ENCODE measurements around the gene PTBP1. TPM values are rescaled to one million over a fixed set of nuclear protein-coding genes. Genes with fewer than 3 reads are reported as not detected.

The PTBP1 gene
- total RNA-seq, 3 donors from 2014 or later (not counting 1 experiment from before 2014, with no cell fraction given): 302 to 350 (median 345) TPM

- peaks cover 11% of the 10 kb centered on the region for H3K27me3 ChIP-seq (ENCODE audit: control insufficient read depth, insufficient read depth, low read length)
- H3K27ac ChIP-seq (ENCODE audit: low read length): no peak overlapping the region
- Mint-ChIP-seq H3K4me3 (peak overlapping the region; percentile 28), H3K9me3 (peaks cover 0 to 4% of the 10 kb centered on the region in 2 donors), H3K27me3 (ENCODE audit: low read depth in 2 of 2) (peaks cover 6 to 10% of the 10 kb centered on the region in 2 donors), H3K4me1 (peaks cover 0 to 8% of the 10 kb centered on the region in 2 donors), H3K36me3 (no peaks in the 10 kb centered on the region), H3K27ac (no peak overlapping the region)
- no peaks in the 10 kb centered on the region for H3K9me3 ChIP-seq (ENCODE audit: control insufficient read depth, insufficient read depth, low read length)
- no peaks in the 10 kb centered on the region for H3K4me1 ChIP-seq (ENCODE audit: control insufficient read depth, insufficient read depth, low read length)
- H3K36me3 ChIP-seq (ENCODE audit: control insufficient read depth, insufficient read depth, low read length): no peaks in the 10 kb centered on the region
- WGBS (ENCODE audit: insufficient coverage): 2% methylated on average over 64 of the region's 64 CpGs
- no peak for TF ChIP-seq CTCF (IDR thresholded peaks at IDR 0.05)
- H3K4me3 ChIP-seq (ENCODE audit: low read length): no peak overlapping the region
- intact Hi-C loops (cut with micrococcal nuclease): no loop called here
- no peak for ATAC-seq
- no peak for DNase-seq
Observed at GRCh38 chr19:821231-821824, 24.1 kb downstream of the PTBP1 start.

GRCh38 chr19:821825-822503 lies 24.7 kb downstream of the PTBP1 start, which contains the start of gene PLPPR3:
PLPPR3 (minus strand) TSS chr19:821955; CDS start chr19:821559, 396 bp downstream.
- peak within 1 kb of the TSS; percentile 28 for H3K4me3 Mint-ChIP-seq

GRCh38 chr19:823565-824121 lies 26.4 kb downstream of the PTBP1 start:
- Histone ChIP-seq H3K27me3 (ENCODE audit: control insufficient read depth, insufficient read depth, low read length) (peaks cover 11% of the 10 kb centered on the region), H3K4me3 (ENCODE audit: low read length) (no peak overlapping the region), H3K27ac (ENCODE audit: low read length) (no peak overlapping the region), H3K36me3 (ENCODE audit: control insufficient read depth, insufficient read depth, low read length) (no peaks in the 10 kb centered on the region), H3K4me1 (ENCODE audit: control insufficient read depth, insufficient read depth, low read length) (no peaks in the 10 kb centered on the region), H3K9me3 (ENCODE audit: control insufficient read depth, insufficient read depth, low read length) (no peaks in the 10 kb centered on the region)
- DNase-seq (no peak), ATAC-seq (no peak)
- no peaks in the 10 kb centered on the region for H3K4me1 Mint-ChIP-seq
- WGBS (ENCODE audit: insufficient coverage): 64% methylated on average over 11 of the region's 12 CpGs
- H3K9me3 Mint-ChIP-seq: no peaks in the 10 kb centered on the region
- TF ChIP-seq CTCF (IDR thresholded peaks at IDR 0.05): no peak
- H3K27me3 Mint-ChIP-seq (ENCODE audit: low read depth in 2 of 2): peaks cover 6 to 10% of the 10 kb centered on the region in 2 donors
- intact Hi-C loops (cut with micrococcal nuclease): no loop called here
- H3K36me3 Mint-ChIP-seq: no peaks in the 10 kb centered on the region
- no peak overlapping the region for H3K27ac Mint-ChIP-seq
- H3K4me3 Mint-ChIP-seq: no peak overlapping the region

More at GRCh38 chr19:821825-822503, 24.7 kb downstream of the PTBP1 start, which contains the start of gene PLPPR3:
- no peak for TF ChIP-seq CTCF (IDR thresholded peaks at IDR 0.05)
- no peaks in the 10 kb centered on the region for H3K36me3 ChIP-seq (ENCODE audit: control insufficient read depth, insufficient read depth, low read length)
- H3K9me3 ChIP-seq (ENCODE audit: control insufficient read depth, insufficient read depth, low read length): no peaks in the 10 kb centered on the region
- no peak within 1 kb of the TSS for H3K27ac ChIP-seq (ENCODE audit: low read length)
- intact Hi-C loops (cut with micrococcal nuclease): no loop called here
- Mint-ChIP-seq H3K4me1 (peaks cover 0 to 2% of the 10 kb centered on the region in 2 donors), H3K9me3 (no peaks in the 10 kb centered on the region), H3K36me3 (no peaks in the 10 kb centered on the region), H3K27ac (no peak within 1 kb of the TSS), H3K27me3 (ENCODE audit: low read depth in 2 of 2) (peaks cover 6 to 10% of the 10 kb centered on the region in 2 donors)
- no peak for DNase-seq
- peaks cover 11% of the 10 kb centered on the region for H3K27me3 ChIP-seq (ENCODE audit: control insufficient read depth, insufficient read depth, low read length)
- H3K4me3 ChIP-seq (ENCODE audit: low read length): no peak within 1 kb of the TSS
- WGBS (ENCODE audit: insufficient coverage): under 1% methylated on average over 68 of the region's 86 CpGs
- no peaks in the 10 kb centered on the region for H3K4me1 ChIP-seq (ENCODE audit: control insufficient read depth, insufficient read depth, low read length)
- ATAC-seq: no peak
